Upper lobe of left lung (tissue), 6 donors: ENCODE results near the gene TUBB. TPM values are rescaled to one million over a fixed set of nuclear protein-coding genes. Genes with fewer than 3 reads are reported as not detected.
A peak's percentile ranks its signal among the peaks of the same experiment; 100 is the strongest.
"Not testable (repeated sequence)": the region's sequence is repeated elsewhere in the genome, so short reads cannot be mapped to it uniquely, and the experiment has no call there.

Source experiments
- ATAC-seq, 2 donors: fragments of 200-7000 bp; cut with Tn5 transposase; one replicate each; pipeline ENCODE4 v1.9.1; 2022; ENCODE audit warnings: mild to moderate bottlenecking in 2 of 2, moderate library complexity in 2 of 2; ENCODE audit not compliant: low FRiP score in 2 of 2
- DNase-seq, 2 donors: peaks; one replicate each; pipeline ENCODE4 v3.0.0-alpha.2; 2019 to 2020
- H3K27ac ChIP-seq, 4 donors: fragments of 200-600 bp; sonication (generic); one replicate each; pipeline ENCODE4 v1.5.1; 2016 to 2019
- H3K27me3 ChIP-seq, 4 donors: fragments of 200-600 bp; sonication (generic); one replicate each; pipeline ENCODE4 v1.5.1; 2017 to 2019
- H3K36me3 ChIP-seq, 4 donors: fragments of 200-600 bp; sonication (generic); one replicate each; pipeline ENCODE4 v1.5.1; 2016 to 2019
- H3K4me1 ChIP-seq, 4 donors: fragments of 200-600 bp; sonication (generic); one replicate each; pipeline ENCODE4 v1.5.1; 2018 to 2019
- H3K4me3 ChIP-seq, 4 donors: fragments of 200-600 bp; sonication (generic); one replicate each; pipeline ENCODE4 v1.5.1; 2017 to 2019; ENCODE audit warnings: mild to moderate bottlenecking in 2 of 4, moderate library complexity in 1 of 4
- H3K9me3 ChIP-seq, 4 donors: fragments of 200-600 bp; sonication (generic); one replicate each; pipeline ENCODE4 v1.5.1; 2018 to 2019
- CTCF ChIP-seq, 6 experiments: fragments of 450-650 bp in 4 of 6; fragments of 200-600 bp in 2 of 6; sonication (generic) in 2 of 6; IDR thresholded peaks; one replicate each; pipeline ENCODE4 v1.5.1; 2016 to 2019; ENCODE audit warnings: antibody characterized with exemption in 6 of 6
- EP300 ChIP-seq, 4 donors: sonication (generic); formaldehyde crosslinking; IDR thresholded peaks; one replicate each; pipeline ENCODE4 v1.5.1; 2017; ENCODE audit warnings: antibody characterized with exemption in 4 of 4, control low read depth in 2 of 4
- POLR2A ChIP-seq, 4 donors: fragments of 450-650 bp; IDR thresholded peaks; one replicate each; pipeline ENCODE4 v1.5.1; 2016 to 2017; ENCODE audit warnings: antibody characterized with exemption in 4 of 4, mild to moderate bottlenecking in 2 of 4
- POLR2AphosphoS5 ChIP-seq, 2 donors: sonication (generic); formaldehyde crosslinking; IDR thresholded peaks; one replicate each; pipeline ENCODE4 v1.5.1; 2017; ENCODE audit warnings: antibody characterized with exemption in 2 of 2
- WGBS, 2 donors: methylation state at CpG; one replicate each; pipeline ENCODE4 v1.1.5; 2017 to 2018; 5-methylcytosine and 5-hydroxymethylcytosine counted together
- total RNA-seq, 6 donors: library from RNA; depleted of rRNA in 4 of 6; stranded (reverse); fragments of >200 nt in 4 of 6; gene quantifications; one replicate each; pipeline versions ENCODE4 v1.1.0 to v1.2.1, GENCODE V29; 2016 to 2021
- donor health status: DM: no; HTN: no; CAD: no; lungs with moderate emphysema.
- donor health status: DM: no; HTN: yes; CAD: no; lungs with severe emphysema.

Gene TUBB
- total RNA-seq, 6 donors from 2014 or later = 71.2 to 347 (median 149) TPM

DNA sequence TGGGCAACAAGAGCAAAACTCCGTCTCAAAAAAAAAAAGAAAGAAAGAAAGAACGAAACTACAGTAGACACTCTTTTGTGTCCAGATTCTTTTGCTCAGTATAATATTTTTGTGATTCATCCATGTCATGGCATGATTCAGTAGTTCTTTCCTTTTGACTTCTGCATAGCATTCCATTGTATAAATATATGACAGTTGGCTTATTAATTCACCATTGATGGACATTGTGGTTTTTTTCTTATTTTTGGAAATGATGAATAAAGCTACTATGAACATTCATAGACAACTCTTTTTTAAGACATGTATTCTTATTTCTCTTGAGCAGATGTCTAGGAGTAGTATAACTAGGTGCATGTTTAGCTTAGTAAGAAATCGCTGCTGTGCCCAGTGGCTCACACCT is 34.5 kb downstream of the TUBB start:
- H3K27me3 ChIP-seq = no peaks in the 10 kb centered on the region
- H3K9me3 ChIP-seq = no peaks in the 10 kb centered on the region
- H3K36me3 ChIP-seq = no peaks in the 10 kb centered on the region
- H3K4me1 ChIP-seq = peaks cover 9 to 36% (median 20%) of the 10 kb centered on the region in 4 donors
- no peak for ATAC-seq
- no peak overlapping the region for H3K27ac ChIP-seq
- DNase-seq = no peak
- TF ChIP-seq EP300 (IDR thresholded peaks at IDR 0.05) = no peak
- no peak for TF ChIP-seq POLR2A (IDR thresholded peaks at IDR 0.05)
- no peak for TF ChIP-seq CTCF (IDR thresholded peaks at IDR 0.05)
- TF ChIP-seq POLR2AphosphoS5 (IDR thresholded peaks at IDR 0.05) = no peak
- H3K4me3 ChIP-seq = no peak overlapping the region
- WGBS, 2 donors = 93 to 98% methylated on average over 3 of the region's 3 CpGs

DNA sequence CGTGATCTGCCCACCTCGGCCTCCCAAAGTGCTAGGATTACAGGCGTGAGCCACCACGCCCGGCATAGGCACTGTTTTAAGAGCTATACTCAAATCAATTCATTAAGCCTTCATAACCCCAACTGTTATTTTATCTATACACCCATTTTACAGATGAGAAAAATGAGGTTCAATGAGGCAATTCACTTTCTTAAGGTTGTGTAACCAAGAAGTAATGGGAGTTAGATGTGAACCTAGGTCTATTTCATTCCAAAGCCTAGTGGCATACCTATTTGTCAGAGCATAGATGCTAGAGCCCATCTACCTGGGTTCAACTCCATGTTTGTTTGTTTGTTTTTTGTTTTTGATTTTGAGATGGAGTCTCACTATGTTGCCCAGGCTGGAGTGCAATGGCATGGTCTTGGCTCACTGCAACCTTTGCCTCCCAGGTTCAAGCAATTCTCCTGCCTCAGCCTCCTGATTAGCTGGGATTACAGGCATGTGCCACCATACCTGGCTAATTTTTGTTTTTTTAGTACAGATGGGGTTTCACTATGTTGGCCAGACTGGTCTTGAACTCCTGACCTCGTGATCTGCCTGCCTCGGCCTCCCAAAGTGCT is 36.4 kb downstream of the TUBB start:
- not testable (repeated sequence) for H3K4me3 ChIP-seq, H3K27ac ChIP-seq, H3K9me3 ChIP-seq, DNase-seq, H3K36me3 ChIP-seq, H3K27me3 ChIP-seq, ATAC-seq
- 91 to 97% methylated on average over 7 of the region's 7 CpGs for WGBS, 2 donors
- peaks cover 9 to 43% (median 17%) of the 10 kb centered on the region in 4 donors for H3K4me1 ChIP-seq

GRCh38 chr6:30757261-30757904 is 37.2 kb downstream of the TUBB start:
- DNase-seq = no peak
- H3K9me3 ChIP-seq = no peaks in the 10 kb centered on the region
- peaks cover 4 to 34% (median 9%) of the 10 kb centered on the region in 4 donors for H3K4me1 ChIP-seq
- 79 to 82% methylated on average over 1 of the region's 1 CpG for WGBS, 2 donors
- no peaks in the 10 kb centered on the region for H3K27me3 ChIP-seq
- H3K36me3 ChIP-seq = no peaks in the 10 kb centered on the region
- ATAC-seq = no peak
- no peak overlapping the region for H3K27ac ChIP-seq
- H3K4me3 ChIP-seq = no peak overlapping the region
- TF ChIP-seq EP300 (IDR thresholded peaks at IDR 0.05) = no peak
- no peak for TF ChIP-seq POLR2AphosphoS5 (IDR thresholded peaks at IDR 0.05)

GRCh38 chr6:30759575-30760239 is 39.6 kb downstream of the TUBB start:
- no peak overlapping the region for H3K4me3 ChIP-seq
- H3K4me1 ChIP-seq = peaks cover 2 to 36% (median 8%) of the 10 kb centered on the region in 4 donors
- no peaks in the 10 kb centered on the region for H3K27me3 ChIP-seq
- DNase-seq (no peak), ATAC-seq (peak; percentile 79 to 80)
- no peaks in the 10 kb centered on the region for H3K9me3 ChIP-seq
- no peaks in the 10 kb centered on the region for H3K36me3 ChIP-seq
- 67 to 80% methylated on average over 4 to 10 of the region's 10 CpGs for WGBS, 2 donors
- TF ChIP-seq POLR2AphosphoS5 (IDR thresholded peaks at IDR 0.05) = no peak
- H3K27ac ChIP-seq = peak overlapping the region in 3 of 4 donors; percentile 34 to 39 (median 36)

- no peak overlapping the region for H3K4me3 ChIP-seq
- H3K9me3 ChIP-seq = no peaks in the 10 kb centered on the region
- TF ChIP-seq POLR2A (IDR thresholded peaks at IDR 0.05) = no peak
- no peak for TF ChIP-seq CTCF (IDR thresholded peaks at IDR 0.05)
- no peak for TF ChIP-seq POLR2AphosphoS5 (IDR thresholded peaks at IDR 0.05)
- no peak for TF ChIP-seq EP300 (IDR thresholded peaks at IDR 0.05)
- no peaks in the 10 kb centered on the region for H3K36me3 ChIP-seq
- WGBS, 2 donors = 54 to 70% methylated on average over 7 to 8 of the region's 8 CpGs
- ATAC-seq = no peak
- H3K27ac ChIP-seq = no peak overlapping the region
- H3K4me1 ChIP-seq = peaks cover 2 to 32% (median 8%) of the 10 kb centered on the region in 4 donors
- H3K27me3 ChIP-seq = no peaks in the 10 kb centered on the region
- no peak for DNase-seq
Observed at GRCh38 chr6:30760549-30760948, 40.4 kb downstream of the TUBB start.

DNA sequence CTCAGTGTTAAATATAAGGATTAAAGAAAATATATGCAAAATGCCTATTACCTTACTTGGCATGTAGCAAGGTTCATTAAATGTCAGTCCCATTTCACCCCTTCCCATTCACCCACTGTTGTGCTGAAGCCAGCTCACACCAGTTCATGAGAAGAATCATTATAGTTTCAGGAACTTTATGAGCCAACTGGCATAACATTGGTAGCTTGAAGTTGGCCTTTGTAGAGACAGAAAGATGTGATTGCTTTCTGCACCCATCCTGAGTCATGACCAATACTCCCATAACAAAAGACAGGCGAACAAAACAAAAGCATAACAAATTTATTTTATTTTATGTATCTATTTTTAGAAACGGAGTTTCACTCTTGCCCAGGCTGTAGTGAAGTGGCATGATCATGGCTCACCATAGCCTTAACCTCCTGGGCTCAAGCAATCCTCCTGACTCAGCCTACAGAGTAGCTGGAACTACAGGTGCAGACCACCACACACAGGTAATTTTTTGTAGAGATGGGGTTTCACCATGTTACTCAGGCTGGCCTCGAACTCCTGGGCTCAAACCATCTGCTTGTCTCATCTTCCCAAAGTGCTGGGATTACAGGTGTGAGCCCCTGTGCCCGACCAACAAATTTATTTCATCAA is 41.8 kb downstream of the TUBB start:
- ATAC-seq = no peak

More for the DNA sequence above, 41.8 kb downstream of the TUBB start:
- no peak for DNase-seq
- WGBS, 2 donors = 85 to 92% methylated on average over 3 to 4 of the region's 4 CpGs
- H3K9me3 ChIP-seq = no peaks in the 10 kb centered on the region
- no peak overlapping the region for H3K4me3 ChIP-seq
- H3K4me1 ChIP-seq = peaks cover 2 to 25% (median 8%) of the 10 kb centered on the region in 4 donors
- H3K27ac ChIP-seq = no peak overlapping the region
- TF ChIP-seq CTCF (IDR thresholded peaks at IDR 0.05) (no peak), EP300 (IDR thresholded peaks at IDR 0.05) (no peak), POLR2A (IDR thresholded peaks at IDR 0.05) (no peak), POLR2AphosphoS5 (IDR thresholded peaks at IDR 0.05) (no peak)
- no peaks in the 10 kb centered on the region for H3K27me3 ChIP-seq
- H3K36me3 ChIP-seq = no peaks in the 10 kb centered on the region
